Omental fat pad (tissue), 4 donors: ENCODE data around the gene MRRF. TPM values are rescaled to one million over a fixed set of nuclear protein-coding genes. Genes with fewer than 3 reads are reported as not detected.

Experiments used
- ATAC-seq: fragments of 150-250 bp; one replicate; pipeline ENCODE4 v1.9.1; 2016; ENCODE audit warnings: mild to moderate bottlenecking, moderate library complexity; ENCODE audit not compliant: low FRiP score
- DNase-seq: peaks from one replicate; pipeline ENCODE4 v3.0.0-alpha.2; 2019; ENCODE audit warnings: low spot score
- total RNA-seq, 4 donors: library from RNA; depleted of rRNA; stranded (reverse); fragments of >200 nt; gene quantifications; one replicate each; pipeline ENCODE4 v1.1.0, GENCODE V29; 2016
- TF ChIP-seq, protein P1 (sequence below), 3 donors: fragments of 450-650 bp; IDR thresholded peaks; one replicate each; pipeline ENCODE4 v1.5.1; 2016 to 2017; ENCODE audit warnings: antibody characterized with exemption in 3 of 3, mild to moderate bottlenecking in 3 of 3, moderate library complexity in 2 of 3

The MRRF gene, protein sequence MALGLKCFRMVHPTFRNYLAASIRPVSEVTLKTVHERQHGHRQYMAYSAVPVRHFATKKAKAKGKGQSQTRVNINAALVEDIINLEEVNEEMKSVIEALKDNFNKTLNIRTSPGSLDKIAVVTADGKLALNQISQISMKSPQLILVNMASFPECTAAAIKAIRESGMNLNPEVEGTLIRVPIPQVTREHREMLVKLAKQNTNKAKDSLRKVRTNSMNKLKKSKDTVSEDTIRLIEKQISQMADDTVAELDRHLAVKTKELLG
- total RNA-seq: 10 to 100 TPM; 31.2 to 44.6 (median 38.1) TPM

DNA sequence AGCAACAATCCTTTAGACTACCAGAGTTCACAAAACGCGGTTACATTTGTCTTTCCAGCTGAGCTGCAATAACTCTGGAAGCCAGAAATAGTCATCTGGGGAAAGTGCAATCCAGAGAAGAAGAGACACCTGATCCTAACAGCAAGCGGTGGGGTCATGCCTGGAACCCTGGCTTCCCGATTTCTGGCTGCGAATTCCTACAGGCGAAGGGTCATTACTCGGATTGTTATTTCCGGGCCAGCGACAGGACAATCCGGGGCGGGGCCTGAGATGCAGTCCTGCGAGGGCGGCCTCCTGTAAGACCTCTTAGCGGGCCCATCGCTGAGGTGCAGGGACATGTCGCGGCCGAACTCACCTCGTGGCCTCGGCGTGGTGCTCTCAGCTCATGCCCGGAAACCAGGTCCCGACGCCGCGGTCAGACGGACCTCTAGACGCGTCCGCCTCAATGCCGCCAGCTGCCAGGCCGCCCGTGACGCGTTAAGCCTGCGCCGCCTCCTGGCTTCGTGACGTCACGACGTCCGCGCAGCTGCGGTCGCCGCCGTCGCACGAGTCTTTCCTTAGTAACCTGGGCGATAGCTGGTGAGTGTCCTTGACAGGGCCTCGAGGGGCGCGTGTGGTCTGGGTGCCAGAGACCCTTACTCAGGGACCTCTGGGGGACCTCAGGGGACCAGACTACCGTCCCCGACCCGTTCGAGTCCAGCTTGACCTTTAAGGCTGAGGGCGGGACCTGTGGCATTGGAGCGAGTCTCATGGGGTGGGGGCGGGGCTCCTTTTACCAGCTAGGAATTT, at the start of gene MRRF, which contains the start of gene RBM18:
TSS of gene MRRF (plus strand) at position 523 of the 789 bp plus-strand sequence. CDS start 6,010 bp downstream, outside the sequence.
TSS of gene RBM18 (minus strand) at position 481 of the 789 bp plus-strand sequence. CDS start 3,348 bp downstream, outside the sequence.
- DNase-seq (peak; percentile 77), ATAC-seq (peak; percentile 87)
- TF ChIP-seq, protein P1, sequence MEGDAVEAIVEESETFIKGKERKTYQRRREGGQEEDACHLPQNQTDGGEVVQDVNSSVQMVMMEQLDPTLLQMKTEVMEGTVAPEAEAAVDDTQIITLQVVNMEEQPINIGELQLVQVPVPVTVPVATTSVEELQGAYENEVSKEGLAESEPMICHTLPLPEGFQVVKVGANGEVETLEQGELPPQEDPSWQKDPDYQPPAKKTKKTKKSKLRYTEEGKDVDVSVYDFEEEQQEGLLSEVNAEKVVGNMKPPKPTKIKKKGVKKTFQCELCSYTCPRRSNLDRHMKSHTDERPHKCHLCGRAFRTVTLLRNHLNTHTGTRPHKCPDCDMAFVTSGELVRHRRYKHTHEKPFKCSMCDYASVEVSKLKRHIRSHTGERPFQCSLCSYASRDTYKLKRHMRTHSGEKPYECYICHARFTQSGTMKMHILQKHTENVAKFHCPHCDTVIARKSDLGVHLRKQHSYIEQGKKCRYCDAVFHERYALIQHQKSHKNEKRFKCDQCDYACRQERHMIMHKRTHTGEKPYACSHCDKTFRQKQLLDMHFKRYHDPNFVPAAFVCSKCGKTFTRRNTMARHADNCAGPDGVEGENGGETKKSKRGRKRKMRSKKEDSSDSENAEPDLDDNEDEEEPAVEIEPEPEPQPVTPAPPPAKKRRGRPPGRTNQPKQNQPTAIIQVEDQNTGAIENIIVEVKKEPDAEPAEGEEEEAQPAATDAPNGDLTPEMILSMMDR (IDR thresholded peaks at IDR 0.05): no peak

DNA sequence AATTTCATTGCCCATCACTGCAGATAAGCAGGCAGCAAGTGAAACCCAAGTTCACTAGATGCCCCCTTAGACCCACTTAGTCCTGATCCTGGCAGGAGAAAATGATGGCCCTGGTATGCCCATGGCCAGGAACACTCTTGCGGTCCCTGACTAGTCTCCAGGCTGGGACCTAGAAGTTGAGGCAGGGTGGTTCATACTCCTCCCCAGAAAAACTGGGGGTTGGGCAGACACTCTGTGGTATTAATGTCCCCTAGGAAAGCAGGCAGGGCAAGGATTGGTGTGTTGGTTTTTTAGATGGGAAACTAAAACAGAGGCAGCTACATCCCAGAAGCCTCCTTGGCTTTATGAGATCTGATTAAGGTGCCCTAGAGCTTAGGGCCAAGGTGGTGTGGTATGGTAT, 49.0 kb upstream of the MRRF start:
- DNase-seq (no peak), ATAC-seq (no peak)
- TF ChIP-seq, protein P1 (IDR thresholded peaks at IDR 0.05): no peak

DNA sequence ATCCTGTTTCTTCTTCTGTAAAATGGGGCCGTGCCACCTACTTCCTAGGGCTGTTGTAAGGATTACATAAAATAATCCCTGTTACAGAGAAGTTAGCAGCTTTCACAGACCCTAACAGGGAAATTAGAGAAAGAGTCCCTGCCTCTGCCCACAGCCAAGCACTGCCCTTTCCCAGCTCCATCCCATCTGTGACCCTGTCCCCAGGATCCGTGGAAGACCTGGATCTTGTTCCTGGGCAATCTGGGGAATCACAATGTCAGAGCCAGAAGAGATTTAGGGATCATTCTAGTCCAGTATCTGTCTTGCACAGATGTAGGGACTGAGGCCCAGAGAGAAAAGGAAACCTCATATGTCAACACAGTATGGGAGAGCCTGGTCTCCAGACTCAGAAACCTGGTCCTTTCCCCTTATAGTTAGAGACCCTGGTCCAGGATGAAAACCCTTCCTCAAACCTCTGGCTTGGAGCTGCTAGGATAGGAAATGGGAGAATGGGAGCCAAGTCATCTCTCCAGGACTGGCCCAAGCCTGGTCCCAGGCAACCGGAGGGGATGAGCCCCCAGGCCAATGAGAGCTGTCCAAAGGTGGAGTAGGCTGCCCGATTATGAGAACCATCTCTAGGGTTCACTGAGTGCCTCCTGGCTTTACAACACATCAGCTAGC, 48.4 kb upstream of the MRRF start:
- ATAC-seq: no peak
- TF ChIP-seq, protein P1 (IDR thresholded peaks at IDR 0.05): no peak
- no peak for DNase-seq

DNA sequence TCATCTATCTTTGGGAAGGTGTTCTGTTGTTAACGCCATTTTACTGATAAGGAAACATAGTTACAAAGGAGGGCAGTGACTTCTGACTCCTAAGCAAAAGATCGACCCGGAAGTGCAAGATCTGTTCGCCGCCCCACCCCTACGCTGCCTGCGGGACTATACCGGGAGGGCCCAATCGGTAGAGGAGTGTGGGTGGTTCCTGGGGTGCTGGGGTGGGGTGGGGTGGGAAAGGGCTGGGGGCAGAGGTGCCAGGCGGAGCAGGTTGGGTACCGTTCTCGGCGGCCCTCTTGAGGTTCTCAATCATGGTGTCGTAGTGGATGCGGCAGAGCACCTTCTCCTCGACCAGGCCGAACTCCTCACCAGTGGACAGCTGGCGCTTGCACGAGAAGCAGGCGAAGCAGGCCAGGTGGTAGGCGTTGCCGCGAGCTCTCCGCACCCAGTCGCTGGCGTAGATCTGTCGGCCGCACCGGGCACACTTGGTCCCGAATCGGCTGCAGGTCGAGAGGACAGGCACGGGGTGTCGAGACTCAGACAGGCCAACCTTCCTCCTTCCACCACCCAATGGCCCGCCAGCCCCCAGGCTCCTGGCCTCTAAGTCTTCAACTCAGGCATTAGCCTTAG, 47.8 kb upstream of the MRRF start:
- ATAC-seq: no peak
- no peak for DNase-seq
- TF ChIP-seq, protein P1 (IDR thresholded peaks at IDR 0.05): no peak

DNA sequence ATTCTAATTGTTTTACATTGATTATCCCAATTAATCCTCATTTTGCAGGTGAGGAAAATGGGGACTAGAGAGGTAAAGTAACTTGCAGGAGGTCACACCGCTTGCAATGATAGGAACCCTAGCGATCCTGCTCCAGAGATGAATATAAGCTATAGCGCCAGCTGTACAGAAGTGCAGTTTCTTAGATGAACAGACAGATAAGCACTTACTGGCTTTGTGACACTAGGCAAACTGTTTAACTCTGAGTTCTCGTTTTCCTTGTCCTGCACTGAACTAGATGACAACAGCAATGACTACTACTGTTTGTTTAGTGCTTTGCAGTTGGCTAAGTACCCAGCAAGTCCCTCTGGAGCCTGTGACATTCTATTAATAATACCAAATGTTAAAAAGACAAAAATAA, 47.0 kb upstream of the MRRF start:
- DNase-seq: no peak
- TF ChIP-seq, protein P1 (IDR thresholded peaks at IDR 0.05): no peak
- no peak for ATAC-seq

DNA sequence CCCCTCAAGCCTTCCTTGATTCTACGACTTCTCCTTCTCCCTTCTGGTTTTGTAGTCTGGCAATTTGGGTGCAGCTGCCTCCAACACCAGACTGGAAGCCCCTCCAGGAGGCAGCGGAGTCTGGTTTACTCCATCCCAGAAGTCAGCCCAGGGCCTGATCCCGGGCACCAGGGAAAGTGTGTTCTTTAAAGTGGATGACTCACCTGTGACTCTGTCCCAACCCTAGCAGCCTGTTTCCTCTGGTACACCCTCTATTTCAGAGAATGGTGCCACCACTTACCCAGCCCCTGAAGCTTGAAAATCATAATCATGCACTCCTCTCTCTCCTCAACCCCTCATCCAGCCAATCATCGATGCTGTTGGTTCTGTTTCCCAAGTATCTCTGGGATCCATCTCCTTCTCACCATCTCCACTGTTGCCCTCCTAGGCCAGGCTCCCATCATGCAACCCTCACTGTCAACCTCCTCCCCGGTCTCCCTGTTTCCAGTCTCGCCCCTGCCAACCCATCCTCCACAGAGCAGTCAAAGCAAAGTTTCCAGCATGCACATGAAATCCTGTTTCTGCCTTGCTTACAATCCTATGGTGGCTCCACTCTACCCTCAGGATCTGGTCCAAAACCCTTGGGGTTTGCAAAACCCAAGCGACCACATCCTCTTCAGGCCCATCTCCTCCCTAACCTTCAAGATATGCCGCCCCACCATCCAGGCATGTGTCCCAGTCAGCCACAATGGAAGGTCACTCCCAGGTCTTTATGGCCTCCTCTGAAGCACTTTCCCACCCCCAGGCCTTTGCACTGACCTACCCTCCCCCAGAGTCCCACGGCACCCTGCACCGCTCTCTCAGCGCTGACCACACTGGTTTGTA, 46.4 kb upstream of the MRRF start:
- ATAC-seq (no peak), DNase-seq (no peak)
- TF ChIP-seq, protein P1 (IDR thresholded peaks at IDR 0.05): no peak
